ENCODE measurements around the gene HIBADH. TPM values are rescaled to one million over a fixed set of nuclear protein-coding genes. Genes with fewer than 3 reads are reported as not detected.

HIBADH gene
- total RNA-seq, 4 donors from 2014 or later = 49.3 to 70.9 (median 58.9) TPM

- Histone ChIP-seq H3K27ac (no peak overlapping the region), H3K4me1 (no peaks in the 10 kb centered on the region), H3K9me3 (no peaks in the 10 kb centered on the region), H3K4me3 (no peak overlapping the region), H3K27me3 (no peaks in the 10 kb centered on the region), H3K36me3 (no peaks in the 10 kb centered on the region)
- ATAC-seq = no peak
- 88 to 92% methylated on average over 2 of the region's 2 CpGs for WGBS, 2 donors (ENCODE audit: low coverage in 1 of 2)
- TF ChIP-seq POLR2A (IDR thresholded peaks at IDR 0.05) (no peak), EP300 (IDR thresholded peaks at IDR 0.05) (no peak), POLR2AphosphoS5 (IDR thresholded peaks at IDR 0.05) (no peak), CTCF (IDR thresholded peaks at IDR 0.05) (no peak)
Observed at GRCh38 chr7:27603813-27604212, 58.9 kb downstream of the HIBADH start.

GRCh38 chr7:27602766-27603165, 59.9 kb downstream of the HIBADH start:
- TF ChIP-seq POLR2A (IDR thresholded peaks at IDR 0.05) (no peak), EP300 (IDR thresholded peaks at IDR 0.05) (no peak), CTCF (IDR thresholded peaks at IDR 0.05) (no peak), POLR2AphosphoS5 (IDR thresholded peaks at IDR 0.05) (no peak)
- whole genome bisulfite sequencing, 2 donors (ENCODE audit: low coverage in 1 of 2) = 62% methylated on average over 4 of the region's 4 CpGs

GRCh38 chr7:27601217-27601616, 61.5 kb downstream of the HIBADH start:
- 89 to 96% methylated on average over 2 of the region's 2 CpGs for WGBS, 2 donors (ENCODE audit: low coverage in 1 of 2)
- Histone ChIP-seq H3K27ac (no peak overlapping the region), H3K9me3 (no peaks in the 10 kb centered on the region), H3K36me3 (no peaks in the 10 kb centered on the region), H3K4me3 (no peak overlapping the region), H3K4me1 (no peaks in the 10 kb centered on the region), H3K27me3 (no peaks in the 10 kb centered on the region)
- TF ChIP-seq POLR2AphosphoS5 (IDR thresholded peaks at IDR 0.05) = no peak
- no peak for ATAC-seq

More at GRCh38 chr7:27602766-27603165, 59.9 kb downstream of the HIBADH start:
- Histone ChIP-seq H3K4me1 (no peaks in the 10 kb centered on the region), H3K4me3 (no peak overlapping the region), H3K9me3 (no peaks in the 10 kb centered on the region), H3K27ac (no peak overlapping the region), H3K36me3 (no peaks in the 10 kb centered on the region), H3K27me3 (no peaks in the 10 kb centered on the region)
- ATAC-seq = no peak

GRCh38 chr7:27600247-27600646, 62.4 kb downstream of the HIBADH start:
- 83 to 100% methylated on average over 1 of the region's 1 CpG for WGBS, 2 donors (ENCODE audit: low coverage in 1 of 2)
- no peaks in the 10 kb centered on the region for H3K4me1 ChIP-seq
- H3K27ac ChIP-seq = no peak overlapping the region
- H3K36me3 ChIP-seq = peaks cover 0 to 3% of the 10 kb centered on the region in 2 donors
- no peak for TF ChIP-seq POLR2AphosphoS5 (IDR thresholded peaks at IDR 0.05)
- TF ChIP-seq POLR2A (IDR thresholded peaks at IDR 0.05) = no peak
- TF ChIP-seq CTCF (IDR thresholded peaks at IDR 0.05) = no peak
- no peak for TF ChIP-seq EP300 (IDR thresholded peaks at IDR 0.05)
- ATAC-seq = no peak
- H3K9me3 ChIP-seq = no peaks in the 10 kb centered on the region
- no peak overlapping the region for H3K4me3 ChIP-seq
- no peaks in the 10 kb centered on the region for H3K27me3 ChIP-seq

- Histone ChIP-seq H3K4me1 (no peaks in the 10 kb centered on the region), H3K4me3 (no peak overlapping the region), H3K36me3 (peaks cover 0 to 15% of the 10 kb centered on the region in 2 donors), H3K9me3 (no peaks in the 10 kb centered on the region), H3K27me3 (no peaks in the 10 kb centered on the region), H3K27ac (no peak overlapping the region)
- ATAC-seq = no peak
- WGBS, 2 donors (ENCODE audit: low coverage in 1 of 2) = 95 to 96% methylated on average over 3 to 5 of the region's 5 CpGs
- TF ChIP-seq CTCF (IDR thresholded peaks at IDR 0.05) (no peak), POLR2AphosphoS5 (IDR thresholded peaks at IDR 0.05) (no peak), POLR2A (IDR thresholded peaks at IDR 0.05) (no peak), EP300 (IDR thresholded peaks at IDR 0.05) (no peak)
Observed at GRCh38 chr7:27595009-27595408, 67.7 kb downstream of the HIBADH start.
